ENCODE measurements around the gene SMIM29.

DNA sequence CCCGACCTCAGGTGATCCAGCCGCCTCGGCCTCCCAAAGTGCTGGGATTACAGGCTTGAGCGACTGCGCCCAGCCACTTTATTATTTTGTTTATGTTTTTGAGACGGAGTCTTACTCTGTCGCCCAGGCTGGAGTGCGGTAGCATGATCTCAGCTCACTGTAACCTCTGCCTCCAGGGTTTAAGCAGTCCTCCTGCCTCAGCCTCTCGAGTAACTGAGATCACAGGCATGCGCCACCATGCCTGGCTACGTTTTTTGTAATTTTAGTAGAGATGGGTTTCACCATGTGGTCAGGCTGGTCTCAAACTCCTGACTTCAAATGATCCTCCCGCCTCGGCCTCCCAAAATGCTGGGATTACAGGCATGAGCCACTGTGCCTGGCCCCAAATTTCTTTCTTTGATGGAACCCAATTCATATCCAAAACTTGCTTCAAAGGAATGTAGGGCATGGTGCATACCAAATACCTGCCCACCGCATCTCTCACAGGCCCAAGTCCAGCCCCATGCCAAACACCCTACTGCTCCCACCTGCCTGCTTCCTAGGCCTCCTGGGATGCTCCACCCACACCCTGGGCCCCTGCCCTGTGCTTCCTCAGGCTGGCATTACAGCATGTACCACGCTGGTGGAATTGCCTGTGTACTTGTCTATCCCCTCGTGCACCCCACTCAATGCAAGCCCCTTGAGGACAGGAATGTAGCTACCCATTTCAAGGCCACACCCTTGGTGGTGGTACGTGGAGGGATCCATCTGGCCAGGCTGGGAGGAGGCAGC lies 17.1 kb downstream of the SMIM29 start:
- TF ChIP-seq EZH2 (IDR thresholded peaks at IDR 0.05; ENCODE audit: borderline replicate concordance, low read depth, low read length, poor library complexity, severe bottlenecking), result no peak
- TF ChIP-seq, protein P1, sequence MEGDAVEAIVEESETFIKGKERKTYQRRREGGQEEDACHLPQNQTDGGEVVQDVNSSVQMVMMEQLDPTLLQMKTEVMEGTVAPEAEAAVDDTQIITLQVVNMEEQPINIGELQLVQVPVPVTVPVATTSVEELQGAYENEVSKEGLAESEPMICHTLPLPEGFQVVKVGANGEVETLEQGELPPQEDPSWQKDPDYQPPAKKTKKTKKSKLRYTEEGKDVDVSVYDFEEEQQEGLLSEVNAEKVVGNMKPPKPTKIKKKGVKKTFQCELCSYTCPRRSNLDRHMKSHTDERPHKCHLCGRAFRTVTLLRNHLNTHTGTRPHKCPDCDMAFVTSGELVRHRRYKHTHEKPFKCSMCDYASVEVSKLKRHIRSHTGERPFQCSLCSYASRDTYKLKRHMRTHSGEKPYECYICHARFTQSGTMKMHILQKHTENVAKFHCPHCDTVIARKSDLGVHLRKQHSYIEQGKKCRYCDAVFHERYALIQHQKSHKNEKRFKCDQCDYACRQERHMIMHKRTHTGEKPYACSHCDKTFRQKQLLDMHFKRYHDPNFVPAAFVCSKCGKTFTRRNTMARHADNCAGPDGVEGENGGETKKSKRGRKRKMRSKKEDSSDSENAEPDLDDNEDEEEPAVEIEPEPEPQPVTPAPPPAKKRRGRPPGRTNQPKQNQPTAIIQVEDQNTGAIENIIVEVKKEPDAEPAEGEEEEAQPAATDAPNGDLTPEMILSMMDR (conservative IDR thresholded peaks at IDR 0.05; ENCODE audit: low read depth, low read length), result no peak
